GM11168 (cell line): ENCODE results near the gene LAMP5.

Experiments used
- in situ Hi-C: fragments of 300-500 bp; cut with MboI; formaldehyde crosslinking; loops from one replicate; pipeline ENCODE4 v1.12.0; 2022; ENCODE audit warnings: low sequenced_read_pairs; ENCODE audit not compliant: unreplicated experiment

Gene LAMP5

DNA sequence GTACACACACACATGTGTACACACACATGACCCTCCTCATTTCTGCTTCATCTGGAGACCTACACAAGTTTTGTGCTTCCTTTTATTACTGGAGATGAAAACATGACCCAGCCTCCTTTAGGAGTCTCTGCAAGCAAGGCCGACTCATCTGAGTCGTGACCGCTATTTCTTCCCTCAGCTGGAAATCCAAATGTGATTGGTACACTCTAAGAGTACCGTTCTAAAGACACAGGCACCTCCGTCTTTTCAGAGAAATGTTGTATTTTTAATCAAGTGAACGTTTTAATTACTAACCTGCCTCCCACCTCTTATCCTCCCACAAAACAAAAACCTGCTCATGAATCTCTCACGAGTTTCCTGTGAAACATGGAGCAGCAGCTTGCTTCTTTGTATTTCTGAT lies 63.0 kb downstream of the LAMP5 start:
- in situ Hi-C loops = no loop called here

DNA sequence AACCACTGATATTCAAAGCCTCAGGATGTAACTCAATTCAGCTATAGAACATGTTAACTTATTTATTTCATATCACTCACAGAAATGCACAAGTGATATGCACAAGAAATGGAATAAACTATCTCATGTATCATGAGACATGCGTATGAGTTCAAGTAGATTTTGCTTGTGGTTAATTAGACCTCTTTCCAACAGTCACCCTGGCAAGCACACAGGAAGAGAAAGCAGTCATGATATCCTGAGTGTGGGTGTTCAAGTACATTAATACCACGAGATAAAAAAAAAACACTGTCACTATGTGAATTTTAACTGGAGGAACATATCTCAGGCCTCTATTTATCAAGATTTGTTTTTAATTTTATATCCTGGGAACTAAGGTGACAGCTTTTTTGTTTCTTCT lies 64.2 kb downstream of the LAMP5 start:
- in situ Hi-C loops = no loop called here
